A673 (cell line): Measurements from ENCODE around the gene DIP2C.

Experiments used
- CTCF ChIP-seq: fragments of 300-800, 200-600 bp; sonication (generic); conservative IDR thresholded peaks from 2 replicates; pipeline ENCODE4 v1.5.1; 2017; ENCODE audit warnings: low read depth, mild to moderate bottlenecking, antibody characterized with exemption, low read length, moderate library complexity, mixed read lengths
- EZH2 ChIP-seq: fragments of 200-600 bp; sonication (generic); IDR thresholded peaks from 2 replicates; pipeline ENCODE4 v1.6.1; 2017; ENCODE audit warnings: borderline replicate concordance, low read depth, mild to moderate bottlenecking, mixed read lengths, antibody characterized with exemption, low read length; ENCODE audit not compliant: poor library complexity, severe bottlenecking

- no peak for TF ChIP-seq CTCF
- no peak for TF ChIP-seq EZH2
Measured at GRCh38 chr10:679556-679955, 9.9 kb downstream of the DIP2C start.
